K562 (cell line): ENCODE results near the gene LOXHD1. TPM values are rescaled to one million over a fixed set of nuclear protein-coding genes. Genes with fewer than 3 reads are reported as not detected.

Source experiments
- ATAC-seq: fragments of 200-7000 bp; cut with Tn5 transposase; 3 replicates; pipeline ENCODE4 v1.9.1; 2020; ENCODE audit warnings: moderate library complexity
- BruUV-seq: library from RNA; stranded (reverse); fragments of 400-500 nt; replicated peaks from 2 replicates; lab custom pipeline; 2021; lab: Mats Ljungman, UMichigan
- CTCF ChIA-PET: fragments of 300-600 bp; formaldehyde crosslinking; extraction: SDS; loops from one replicate; lab custom pipeline; 2021; ENCODE audit warnings: low intra/inter-chr PET ratio; lab: Yijun Ruan, JAX
- POLR2A ChIA-PET: fragments of 300-600, 350-650 bp; sonication (Branson Sonifier 250); formaldehyde crosslinking; extraction: SDS; loops from one replicate; lab custom pipeline; 2021; ENCODE audit warnings: antibody characterized with exemption, inconsistent platforms; lab: Yijun Ruan, JAX
- DNase-seq, 4 experiments: peaks; one replicate each; pipeline versions ENCODE4 v3.0.0 to v3.0.0-alpha.2; 2011 to 2018; ENCODE audit warnings: low spot score in 3 of 4, mixed read lengths in 3 of 4; ENCODE audit errors: extremely low read depth in 1 of 4
- FAIRE-seq: peaks from 2 replicates; lab custom pipeline; 2011; peaks lifted over from hg19 to GRCh38; lab: Jason Lieb, UNC
- H2AFZ ChIP-seq: 2 replicates; pipeline ENCODE4 v1.6.0; 2011; ENCODE audit warnings: low read depth, low read length, control low read depth, inconsistent platforms
- H3K27ac ChIP-seq: fragments of 200-600 bp; 3 replicates; pipeline ENCODE4 v1.8.0; 2011; ENCODE audit warnings: low read depth, mild to moderate bottlenecking, control low read depth, inconsistent platforms, low read length, moderate library complexity, mixed read lengths; ENCODE audit errors: extremely low read depth
- H3K27me3 ChIP-seq, 2 experiments: fragments of 300-600 bp in 1 of 2; 2 replicates in 1 of 2; 3 replicates in 1 of 2; pipeline versions ENCODE4 v1.6.0 to v1.8.0; 2011; ENCODE audit warnings: inconsistent platforms in 2 of 2, low read length in 2 of 2, mild to moderate bottlenecking in 1 of 2, mixed read lengths in 1 of 2, moderate library complexity in 1 of 2; ENCODE audit not compliant: control insufficient read depth in 2 of 2, insufficient read depth in 2 of 2
- H3K36me3 ChIP-seq: fragments of 300-600 bp; 3 replicates; pipeline ENCODE4 v1.8.0; 2011; ENCODE audit warnings: mild to moderate bottlenecking, low read length, inconsistent platforms; ENCODE audit not compliant: control insufficient read depth, insufficient read depth
- H3K4me1 ChIP-seq, 2 experiments: fragments of 200-600 bp in 1 of 2; replicated peaks in 1 of 2; 2 replicates in 1 of 2; 3 replicates in 1 of 2; pipeline versions ENCODE4 v1.5.1 to v1.8.0; 2011; ENCODE audit warnings: inconsistent platforms in 2 of 2, low read length in 2 of 2, mild to moderate bottlenecking in 1 of 2, mixed read lengths in 1 of 2, moderate library complexity in 1 of 2; ENCODE audit not compliant: control insufficient read depth in 2 of 2, insufficient read depth in 2 of 2
- H3K4me2 ChIP-seq: 2 replicates; pipeline ENCODE4 v1.6.1; 2011; ENCODE audit warnings: low read length, control low read depth, inconsistent platforms, mixed read lengths; ENCODE audit not compliant: insufficient read depth
- H3K4me3 ChIP-seq: fragments of 200-600 bp; sonication (generic), shearing (Covaris generic); 2 replicates; pipeline ENCODE4 v1.5.1; 2016; ENCODE audit warnings: control low read depth, inconsistent platforms
- H3K79me2 ChIP-seq: fragments of 200-600 bp; 3 replicates; pipeline ENCODE4 v1.8.0; 2011; ENCODE audit warnings: low read length, inconsistent platforms; ENCODE audit not compliant: control insufficient read depth, insufficient read depth
- H3K9ac ChIP-seq, 2 experiments: 2 replicates each; pipeline versions ENCODE4 v1.6.0 to v1.6.1; 2011; ENCODE audit warnings: low read depth in 2 of 2, low read length in 2 of 2, control low read depth in 1 of 2, inconsistent platforms in 1 of 2, mild to moderate bottlenecking in 1 of 2, mixed read lengths in 1 of 2; ENCODE audit not compliant: insufficient read depth in 1 of 2
- H3K9me1 ChIP-seq: one replicate; pipeline ENCODE4 v1.6.0; 2011; ENCODE audit warnings: inconsistent platforms, mild to moderate bottlenecking, low read length, moderate library complexity; ENCODE audit not compliant: control insufficient read depth, insufficient read depth
- H3K9me3 ChIP-seq: replicated peaks from 2 replicates; pipeline ENCODE4 v1.5.1; 2011; ENCODE audit warnings: low read depth, low read length, inconsistent platforms; ENCODE audit not compliant: control insufficient read depth, insufficient read depth
- H4K20me1 ChIP-seq: replicated peaks from 2 replicates; pipeline ENCODE4 v1.6.1; 2011; ENCODE audit warnings: low read length, inconsistent platforms, mixed read lengths; ENCODE audit not compliant: control insufficient read depth, insufficient read depth
- BCL6 ChIP-seq: fragments of 250-450 bp; sonication (Bioruptor Pico); IDR thresholded peaks from 2 replicates; pipeline ENCODE4 v1.4.0; 2020
- BHLHE40 ChIP-seq: IDR thresholded peaks from 2 replicates; pipeline ENCODE4 v1.6.1; 2011; ENCODE audit warnings: low read length, improper control_type of control experiment
- CBX2 ChIP-seq: fragments of 200-600 bp; sonication (generic); IDR thresholded peaks from one replicate; pipeline ENCODE4 v1.6.1; 2012; ENCODE audit warnings: mild to moderate bottlenecking, low read length, inconsistent platforms; ENCODE audit not compliant: insufficient read depth, poor library complexity, severe bottlenecking
- CREB5 ChIP-seq: fragments of 250-450 bp; sonication (Bioruptor Pico); IDR thresholded peaks from 2 replicates; pipeline ENCODE4 v1.5.0; 2020; ENCODE audit warnings: mild to moderate bottlenecking
- CREM ChIP-seq: IDR thresholded peaks from 2 replicates; pipeline ENCODE4 v1.6.1; 2014; ENCODE audit warnings: antibody characterized with exemption, low read depth
- E2F3 ChIP-seq: fragments of 250-450 bp; sonication (Bioruptor Pico); IDR thresholded peaks from 2 replicates; pipeline ENCODE4 v1.4.0; 2020; ENCODE audit warnings: mild to moderate bottlenecking
- EGR1 ChIP-seq: fragments of 450-650 bp; conservative IDR thresholded peaks from 2 replicates; pipeline ENCODE4 v1.6.1; 2017; ENCODE audit warnings: mild to moderate bottlenecking
- GTF2E2 ChIP-seq: fragments of 200-800 bp; sonication (Bioruptor generic); IDR thresholded peaks from 2 replicates; pipeline ENCODE4 v1.6.1; 2016; ENCODE audit warnings: missing genetic modification characterization, missing compliant biosample characterization
- HLTF ChIP-seq: fragments of 450-650 bp; IDR thresholded peaks from 2 replicates; pipeline ENCODE4 v1.6.1; 2016
- HMG20A ChIP-seq: fragments of 450-650 bp; formaldehyde crosslinking; conservative IDR thresholded peaks from 2 replicates; pipeline ENCODE4 v1.4.0; 2020; ENCODE audit warnings: mild to moderate bottlenecking, mixed read lengths
- MAFK ChIP-seq: IDR thresholded peaks from 2 replicates; pipeline ENCODE4 v1.6.1; 2011; ENCODE audit warnings: low read length, improper control_type of control experiment
- PML ChIP-seq: IDR thresholded peaks from 2 replicates; pipeline ENCODE4 v1.6.1; 2012; ENCODE audit warnings: low read length, inconsistent platforms
- POLR3G ChIP-seq: IDR thresholded peaks from 2 replicates; pipeline ENCODE4 v1.6.1; 2011; ENCODE audit not compliant: insufficient read length, insufficient replicate concordance; ENCODE audit errors: extremely low read depth
- PYGO2 ChIP-seq: fragments of 450-650 bp; IDR thresholded peaks from 2 replicates; pipeline ENCODE4 v1.6.1; 2016; ENCODE audit warnings: mild to moderate bottlenecking, missing genetic modification characterization, moderate library complexity, missing compliant biosample characterization
- RAD21 ChIP-seq, 2 experiments: fragments of 250-450 bp in 1 of 2; fragments of 450-650 bp in 1 of 2; sonication (Bioruptor Pico) in 1 of 2; formaldehyde crosslinking in 1 of 2; IDR thresholded peaks in 1 of 2; conservative IDR thresholded peaks in 1 of 2; 2 replicates each; pipeline versions ENCODE4 v1.4.0 to v1.8.0; 2020 to 2022; ENCODE audit warnings: mild to moderate bottlenecking in 2 of 2, moderate library complexity in 1 of 2
- STAT5A ChIP-seq: IDR thresholded peaks from 2 replicates; pipeline ENCODE4 v1.6.1; 2012; ENCODE audit warnings: low read length, inconsistent platforms, borderline replicate concordance
- TBL1XR1 ChIP-seq, 2 experiments: IDR thresholded peaks; 2 replicates each; pipeline ENCODE4 v1.6.1; 2012; ENCODE audit warnings: improper control_type of control experiment in 2 of 2, low read length in 2 of 2, mild to moderate bottlenecking in 1 of 2
- ZC3H4 ChIP-seq: sonication (generic); formaldehyde crosslinking; IDR thresholded peaks from 2 replicates; pipeline ENCODE4 v1.9.0; 2021; ENCODE audit warnings: missing genetic modification reagents, borderline replicate concordance
- ZNF143 ChIP-seq: sonication (generic); formaldehyde crosslinking; IDR thresholded peaks from 2 replicates; pipeline ENCODE4 v1.9.0; 2022; ENCODE audit warnings: mild to moderate bottlenecking, missing genetic modification reagents
- WGBS: fragments of 100-300 bp; shearing (Covaris generic); methylation state at CpG from one replicate; pipeline ENCODE4 v1.1.6; 2016; ENCODE audit warnings: low coverage, mixed read lengths; ENCODE audit not compliant: insufficient coverage; ENCODE audit errors: missing lambda C conversion rate; 5-methylcytosine and 5-hydroxymethylcytosine counted together
- in situ Hi-C: fragments of 300-500 bp; cut with MboI; formaldehyde crosslinking; loops from 4 replicates; pipeline ENCODE4 v1.15.0; 2018; ENCODE audit warnings: inconsistent platforms, mixed read lengths
- intact Hi-C: fragments of 100-400 bp; cut with micrococcal nuclease; formaldehyde crosslinking; loops from 2 replicates; pipeline ENCODE4 v1.14.2; 2022
- polyA plus RNA-seq, 8 experiments: library from polyadenylated mRNA; depleted of rRNA in 4 of 8; stranded (reverse) in 5 of 8; unstranded in 3 of 8; fragments of >200 nt; fragmentation: Nextera tagmentation in 2 of 8; fragmentation: Illumina TruSeq in 1 of 8; extraction: Ambion mirVana in 2 of 8; extraction: Trizol in 1 of 8; gene quantifications; 2 replicates each; pipeline versions ENCODE4 v1.2.1 to v1.2.3, GENCODE V29; 2011 to 2014; ENCODE audit warnings: inconsistent platforms in 1 of 8, missing spikeins in 1 of 8
- total RNA-seq, 7 experiments: library from RNA; depleted of rRNA in 6 of 7; stranded (reverse); fragments of >200 nt in 6 of 7; fragmentation: Illumina TruSeq in 2 of 7; extraction: Trizol in 2 of 7; gene quantifications; 2 replicates each; pipeline versions ENCODE4 v1.2.1 to v1.2.3, GENCODE V29; 2011 to 2021; ENCODE audit warnings: low replicate concordance in 1 of 7
- TF ChIP-seq, protein P1 (sequence below), 2 experiments: fragments of 450-650 bp in 1 of 2; sonication (generic) in 1 of 2; formaldehyde crosslinking in 1 of 2; IDR thresholded peaks in 1 of 2; conservative IDR thresholded peaks in 1 of 2; 2 replicates each; pipeline versions ENCODE4 v1.6.1 to v1.8.1; 2016 to 2023; ENCODE audit warnings: mild to moderate bottlenecking in 2 of 2, moderate library complexity in 2 of 2, inconsistent platforms in 1 of 2, missing genetic modification reagents in 1 of 2

LOXHD1 gene
- total and polyA plus RNA-seq, 9 of the 15 experiments (the other 6 are each of a cell fraction or from before 2014, with no cell fraction given): not detected

DNA sequence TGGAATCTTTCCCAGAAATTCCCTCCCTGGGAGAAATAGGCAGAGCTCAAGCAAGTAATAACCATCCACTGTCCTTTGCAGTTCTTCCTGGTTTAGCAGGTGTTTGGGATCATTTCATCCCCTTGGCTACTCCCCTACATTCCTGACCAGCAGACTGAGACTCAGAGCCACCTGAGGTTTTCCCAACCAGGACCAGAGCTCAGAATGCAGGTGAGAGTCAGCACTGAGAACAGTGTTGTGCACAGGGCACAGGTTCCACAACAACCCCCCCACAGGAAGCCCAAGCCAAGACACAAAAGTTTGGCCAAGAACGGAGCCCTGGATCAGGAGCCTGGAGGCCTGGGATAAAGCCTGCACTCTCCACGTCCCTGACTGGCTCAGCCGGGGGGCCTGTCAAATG, 21.0 kb upstream of the LOXHD1 start (continued):
- TF ChIP-seq, protein P1, sequence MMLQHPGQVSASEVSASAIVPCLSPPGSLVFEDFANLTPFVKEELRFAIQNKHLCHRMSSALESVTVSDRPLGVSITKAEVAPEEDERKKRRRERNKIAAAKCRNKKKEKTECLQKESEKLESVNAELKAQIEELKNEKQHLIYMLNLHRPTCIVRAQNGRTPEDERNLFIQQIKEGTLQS (IDR thresholded peaks at IDR 0.05): no peak
- TF ChIP-seq, protein P1 (CRISPR knock-in tag; conservative IDR thresholded peaks at IDR 0.05): no peak
- no peak for TF ChIP-seq HLTF
- TF ChIP-seq PML: no peak
- TF ChIP-seq EGR1: no peak
- no peak for TF ChIP-seq PYGO2 (tag)
- TF ChIP-seq BHLHE40: no peak
- no peak for TF ChIP-seq E2F3
- TF ChIP-seq CBX2: no peak
- TF ChIP-seq STAT5A: no peak

- ATAC-seq: peak; percentile 42; the same call in 2 of the 3 replicates
- Histone ChIP-seq H3K36me3 (no peaks in the 10 kb centered on the region), H3K27me3 (peaks cover 2 to 28% of the 10 kb centered on the region in 2 experiments; a peak in 3 of 5 replicates), H3K4me3 (no peak overlapping the region), H3K9ac (no peak overlapping the region), H3K9me3 (no peaks in the 10 kb centered on the region), H3K79me2 (no peaks in the 10 kb centered on the region), H3K4me2 (no peak overlapping the region), H3K4me1 (peaks cover 0 to 8% of the 10 kb centered on the region in 2 experiments; a peak in 2 of 5 replicates), H3K27ac (no peak overlapping the region), H4K20me1 (no peaks in the 10 kb centered on the region), H3K9me1 (no peaks in the 10 kb centered on the region), H2AFZ (no peak overlapping the region)
- in situ Hi-C loops (no loop called here), intact Hi-C loops (no loop called here)
- ChIA-PET POLR2A (no interaction called here), CTCF (no interaction called here)
- no peak for FAIRE-seq
- WGBS: 0% methylated on average over 1 of the region's 2 CpGs
- no peak for DNase-seq
- BruUV-seq: no TSS peak
- no peak for TF ChIP-seq BCL6 (CRISPR knock-in tag)
- no peak for TF ChIP-seq TBL1XR1 (IDR thresholded peaks at IDR 0.05; ENCODE audit: low read length in 2 of 2)
- 0 out of 4 replicates have a peak, but pooled peaks of 1 of the 2 experiments have one; percentile 6 for TF ChIP-seq RAD21 (CRISPR knock-in tag; conservative IDR thresholded peaks at IDR 0.05 in 1 of 2, IDR thresholded peaks at IDR 0.05 in 1 of 2)
- no peak for TF ChIP-seq POLR3G
- TF ChIP-seq GTF2E2 (tag): no peak
- TF ChIP-seq CREM: no peak
- TF ChIP-seq CREB5 (CRISPR knock-in tag): no peak
- TF ChIP-seq MAFK: no peak
- TF ChIP-seq ZNF143 (CRISPR knock-in tag): no peak
- TF ChIP-seq ZC3H4 (CRISPR knock-in tag): no peak
- no peak for TF ChIP-seq HMG20A (CRISPR knock-in tag)
These were observed 20.6 kb upstream of the LOXHD1 start for GRCh38 chr18:46677611-46678010.
